Suppressor macrophage treated with lipopolysaccharide for 4 hours (primary cell): Measurements from ENCODE around the gene ST6GALNAC3.

Source experiments
- DNase-seq: peaks from one replicate; pipeline ENCODE4 v3.0.0-alpha.2; 2020

The ST6GALNAC3 gene

GRCh38 chr1:76669624-76670315, 595.2 kb downstream of the ST6GALNAC3 start:
- no peak for DNase-seq

GRCh38 chr1:76674689-76675210, 600.2 kb downstream of the ST6GALNAC3 start:
- no peak for DNase-seq

- no peak for DNase-seq
Observed at GRCh38 chr1:76677416-76678405, 603.2 kb downstream of the ST6GALNAC3 start.

GRCh38 chr1:76679534-76680152, 605.1 kb downstream of the ST6GALNAC3 start:
- DNase-seq, result no peak

GRCh38 chr1:76680651-76681050, 606.1 kb downstream of the ST6GALNAC3 start:
- no peak for DNase-seq

GRCh38 chr1:76682138-76682537, 607.6 kb downstream of the ST6GALNAC3 start:
- no peak for DNase-seq
